CD4-positive, alpha-beta T cell (primary cell): ENCODE measurements around the gene ALDH1A2. TPM values are rescaled to one million over a fixed set of nuclear protein-coding genes. Genes with fewer than 3 reads are reported as not detected.

ENCODE experiments used
- ATAC-seq: fragments of 200-7000 bp; cut with Tn5 transposase; one replicate; pipeline ENCODE4 v1.10.0; 2022; ENCODE audit warnings: mild to moderate bottlenecking; ENCODE audit not compliant: poor library complexity
- CTCF ChIA-PET: fragments of 350-600 bp; sonication (Branson Sonifier 250); formaldehyde crosslinking; loops from one replicate; lab custom pipeline; 2021; ENCODE audit warnings: antibody characterized with exemption, inconsistent platforms; lab: Charles Lee
- POLR2A ChIA-PET: fragments of 350-600 bp; sonication (Branson Sonifier 250); formaldehyde crosslinking; loops from one replicate; lab custom pipeline; 2021; ENCODE audit warnings: antibody characterized with exemption, inconsistent platforms; lab: Charles Lee
- DNase-seq, 14 experiments: peaks; one replicate each; pipeline ENCODE4 v3.0.0-alpha.2; 2013 to 2020; ENCODE audit warnings: mixed read lengths in 2 of 14
- H3K27ac ChIP-seq, 2 donors: one replicate each; pipeline versions ENCODE4 v1.5.1 to v1.7.0; 2013; ENCODE audit warnings: low read length in 2 of 2, low read depth in 1 of 2, mild to moderate bottlenecking in 1 of 2
- H3K27me3 ChIP-seq, 2 experiments: 1 replicate in 1 of 2; 2 replicates in 1 of 2; pipeline versions ENCODE4 v1.6.1 to v1.7.0; 2013; ENCODE audit warnings: low read length in 2 of 2, control low read depth in 1 of 2, mild to moderate bottlenecking in 1 of 2, moderate library complexity in 1 of 2; ENCODE audit not compliant: insufficient read depth in 2 of 2, control insufficient read depth in 1 of 2
- H3K36me3 ChIP-seq: one replicate; pipeline ENCODE4 v1.6.1; 2013; ENCODE audit warnings: low read length, control low read depth; ENCODE audit not compliant: insufficient read depth
- H3K4me1 ChIP-seq: one replicate; pipeline ENCODE4 v1.6.1; 2013; ENCODE audit warnings: low read length, control low read depth; ENCODE audit not compliant: insufficient read depth
- H3K4me3 ChIP-seq: one replicate; pipeline ENCODE4 v1.5.1; 2013; ENCODE audit warnings: mild to moderate bottlenecking, low read length, moderate library complexity
- H3K9me3 ChIP-seq, 2 experiments: 1 replicate in 1 of 2; 2 replicates in 1 of 2; pipeline versions ENCODE4 v1.6.1 to v1.7.0; 2013; ENCODE audit warnings: low read length in 2 of 2, mild to moderate bottlenecking in 2 of 2, control low read depth in 1 of 2, moderate library complexity in 1 of 2; ENCODE audit not compliant: control insufficient read depth in 1 of 2, insufficient read depth in 1 of 2
- H3K27ac Mint-ChIP-seq: one replicate; pipeline ENCODE4 v1.8.0; 2020; ENCODE audit warnings: mixed read lengths
- H3K27me3 Mint-ChIP-seq: one replicate; pipeline ENCODE4 v1.8.0; 2021; ENCODE audit warnings: mixed read lengths
- H3K36me3 Mint-ChIP-seq: one replicate; pipeline ENCODE4 v1.8.0; 2021; ENCODE audit warnings: low read depth, mixed read lengths
- H3K4me1 Mint-ChIP-seq: one replicate; pipeline ENCODE4 v1.8.0; 2021; ENCODE audit warnings: low read depth, mixed read lengths
- H3K4me3 Mint-ChIP-seq: one replicate; pipeline ENCODE4 v1.8.0; 2020; ENCODE audit warnings: mild to moderate bottlenecking, mixed read lengths
- H3K9me3 Mint-ChIP-seq: one replicate; pipeline ENCODE4 v1.8.0; 2020; ENCODE audit warnings: mixed read lengths
- CTCF ChIP-seq: fragments of 200-600 bp; IDR thresholded peaks from one replicate; pipeline ENCODE4 v1.8.0; 2022; ENCODE audit warnings: antibody characterized with exemption, mild to moderate bottlenecking
- intact Hi-C, 2 experiments: fragments of 100-400 bp; cut with DNase I in 1 of 2; cut with micrococcal nuclease in 1 of 2; formaldehyde crosslinking; loops; one replicate each; pipeline versions ENCODE4 v1.15.1 to v1.9.0; 2023 to 2025; cut with DNase I, micrococcal nuclease
- total RNA-seq, 174 experiments: library from RNA in 2 of 174; stranded (reverse) in 2 of 174; gene quantifications; one replicate each; pipeline ENCODE4 v1.2.3 and lab custom pipeline; 2021 to 2026

The ALDH1A2 gene
- total RNA-seq, 2 experiments from 2014 or later = not detected

GRCh38 chr15:58066042-58066867, 744 bp upstream of the ALDH1A2 start:
- Histone ChIP-seq H3K36me3 (no peaks in the 10 kb centered on the region), H3K4me3 (peak overlapping the region; percentile 51), H3K27ac (no peak overlapping the region), H3K4me1 (peaks cover 17% of the 10 kb centered on the region), H3K27me3 (peaks cover 39 to 57% of the 10 kb centered on the region in 2 experiments), H3K9me3 (peaks cover 0 to 15% of the 10 kb centered on the region in 2 experiments)
- no peak overlapping the region for H3K27ac Mint-ChIP-seq
- H3K36me3 Mint-ChIP-seq = no peaks in the 10 kb centered on the region
- H3K4me3 Mint-ChIP-seq = peak overlapping the region; percentile 83
- peaks cover 9% of the 10 kb centered on the region for H3K9me3 Mint-ChIP-seq
- ATAC-seq (peak; percentile 44), DNase-seq (peak in 11 of 14 experiments; percentile 3 to 62 (median 26))
- peaks cover 67% of the 10 kb centered on the region for H3K27me3 Mint-ChIP-seq
- POLR2A ChIA-PET = no interaction called here
- peaks cover 20% of the 10 kb centered on the region for H3K4me1 Mint-ChIP-seq
- CTCF ChIA-PET = no interaction called here
- TF ChIP-seq CTCF = peak; percentile 58
- intact Hi-C loops = loop anchor here in 1 of 2 experiments (5.0 kb wide), 1 partner anchor 504 kb away; no protein-coding TSS in a partner anchor

GRCh38 chr15:58064980-58065444, 499 bp downstream of the ALDH1A2 start:
- peaks cover 20% of the 10 kb centered on the region for H3K4me1 Mint-ChIP-seq
- Histone ChIP-seq H3K36me3 (no peaks in the 10 kb centered on the region), H3K27me3 (peaks cover 42 to 69% of the 10 kb centered on the region in 2 experiments), H3K4me3 (peak overlapping the region; percentile 7), H3K9me3 (peaks cover 0 to 15% of the 10 kb centered on the region in 2 experiments), H3K27ac (no peak overlapping the region), H3K4me1 (peaks cover 17% of the 10 kb centered on the region)
- no peak overlapping the region for H3K4me3 Mint-ChIP-seq
- intact Hi-C loops = loop anchor here in 1 of 2 experiments (5.0 kb wide), 1 partner anchor 503 kb away; no protein-coding TSS in a partner anchor
- POLR2A ChIA-PET = no interaction called here
- no peak for TF ChIP-seq CTCF
- H3K9me3 Mint-ChIP-seq = peaks cover 9% of the 10 kb centered on the region
- H3K36me3 Mint-ChIP-seq = no peaks in the 10 kb centered on the region
- CTCF ChIA-PET = no interaction called here
- no peak overlapping the region for H3K27ac Mint-ChIP-seq
- ATAC-seq (no peak), DNase-seq (peak in 3 of 14 experiments; percentile 15 to 35 (median 28))
- H3K27me3 Mint-ChIP-seq = peaks cover 70% of the 10 kb centered on the region

- Histone ChIP-seq H3K27ac (no peak overlapping the region), H3K36me3 (no peaks in the 10 kb centered on the region), H3K4me1 (peaks cover 17% of the 10 kb centered on the region), H3K4me3 (no peak overlapping the region), H3K27me3 (peaks cover 45 to 69% of the 10 kb centered on the region in 2 experiments), H3K9me3 (peaks cover 0 to 15% of the 10 kb centered on the region in 2 experiments)
- H3K4me3 Mint-ChIP-seq = peak overlapping the region; percentile 27
- DNase-seq (no peak), ATAC-seq (no peak)
- no peaks in the 10 kb centered on the region for H3K36me3 Mint-ChIP-seq
- H3K27ac Mint-ChIP-seq = no peak overlapping the region
- ChIA-PET POLR2A (interaction anchor here (0.6 kb wide), 1 partner anchor 1537 kb away, joined by 3 read pairs; no protein-coding TSS in a partner anchor), CTCF (no interaction called here)
- peaks cover 64% of the 10 kb centered on the region for H3K27me3 Mint-ChIP-seq
- intact Hi-C loops = no loop called here
- peaks cover 20% of the 10 kb centered on the region for H3K4me1 Mint-ChIP-seq
- no peak for TF ChIP-seq CTCF
- peaks cover 9% of the 10 kb centered on the region for H3K9me3 Mint-ChIP-seq
Observed at GRCh38 chr15:58064082-58064979, 1.2 kb downstream of the ALDH1A2 start.
